Measurements from ENCODE around the gene CRADD.
"Not testable (repeated sequence)": the region's sequence is repeated elsewhere in the genome, so short reads cannot be mapped to it uniquely, and the experiment has no call there.

The CRADD gene

GRCh38 chr12:93913845-93914244 is 236.7 kb downstream of the CRADD start:
- no peak for DNase-seq

GRCh38 chr12:93914281-93914680 is 237.1 kb downstream of the CRADD start:
- DNase-seq: no peak

GRCh38 chr12:93915411-93915810 is 238.2 kb downstream of the CRADD start:
- DNase-seq: no peak

- no peak for DNase-seq
These were observed 239.2 kb downstream of the CRADD start for GRCh38 chr12:93916402-93916801.

- DNase-seq: no peak
These were observed 241.1 kb downstream of the CRADD start for GRCh38 chr12:93918262-93918661.

GRCh38 chr12:93918900-93919299 is 241.7 kb downstream of the CRADD start:
- no peak for DNase-seq

- no peak for DNase-seq
These were observed 244.3 kb downstream of the CRADD start for GRCh38 chr12:93921521-93921920.

GRCh38 chr12:93922583-93923006 is 245.4 kb downstream of the CRADD start:
- no peak for DNase-seq

GRCh38 chr12:93924367-93924766 is 247.2 kb downstream of the CRADD start:
- DNase-seq: no peak

- no peak for DNase-seq
These were observed 248.5 kb downstream of the CRADD start for GRCh38 chr12:93925585-93926205.

- no peak for DNase-seq
These were observed 249.1 kb downstream of the CRADD start for GRCh38 chr12:93926237-93926636.

- not testable (repeated sequence) for DNase-seq
These were observed 251.9 kb downstream of the CRADD start for GRCh38 chr12:93929081-93929480.

GRCh38 chr12:93937812-93938211 is 260.6 kb downstream of the CRADD start:
- DNase-seq: no peak

- DNase-seq: no peak
These were observed 261.1 kb downstream of the CRADD start for GRCh38 chr12:93938317-93938716.

GRCh38 chr12:93938931-93939330 is 261.8 kb downstream of the CRADD start:
- DNase-seq: no peak

- no peak for DNase-seq
These were observed 262.6 kb downstream of the CRADD start for GRCh38 chr12:93939641-93940325.

- no peak for DNase-seq
These were observed 266.6 kb downstream of the CRADD start for GRCh38 chr12:93943780-93944179.

- no peak for DNase-seq
These were observed 267.0 kb downstream of the CRADD start for GRCh38 chr12:93944201-93944600.
